HG03342 (cell line): ENCODE data around the gene IFT81.
"Not testable (repeated sequence)": the region's sequence is repeated elsewhere in the genome, so short reads cannot be mapped to it uniquely, and the experiment has no call there.

Experiments used
- ATAC-seq: cut with Tn5 transposase; IDR thresholded peaks from one replicate; pipeline ENCODE4 v1.9.1; 2021; ENCODE audit warnings: mild to moderate bottlenecking, moderate library complexity; ENCODE audit not compliant: unreplicated experiment

IFT81 gene

GRCh38 chr12:110107369-110108281, 16.5 kb upstream of the IFT81 start:
- ATAC-seq: no peak

- ATAC-seq: no peak
Measured at GRCh38 chr12:110108309-110109036, 15.7 kb upstream of the IFT81 start.

GRCh38 chr12:110109037-110109836, 14.9 kb upstream of the IFT81 start:
- ATAC-seq: no peak

GRCh38 chr12:110109837-110110535, 14.2 kb upstream of the IFT81 start:
- ATAC-seq: no peak

GRCh38 chr12:110111476-110112334, 12.5 kb upstream of the IFT81 start:
- ATAC-seq: no peak

- ATAC-seq: no peak
Measured at GRCh38 chr12:110112335-110112660, 11.9 kb upstream of the IFT81 start.

GRCh38 chr12:110114528-110114937, 9.6 kb upstream of the IFT81 start:
- no peak for ATAC-seq

- ATAC-seq: no peak
Measured at GRCh38 chr12:110115675-110116074, 8.5 kb upstream of the IFT81 start.

GRCh38 chr12:110116623-110117022, 7.5 kb upstream of the IFT81 start:
- ATAC-seq: no peak

GRCh38 chr12:110117210-110117609, 6.9 kb upstream of the IFT81 start:
- ATAC-seq: not testable (repeated sequence)

GRCh38 chr12:110117956-110118685, 6.0 kb upstream of the IFT81 start:
- no peak for ATAC-seq

GRCh38 chr12:110122929-110123328, 1.2 kb upstream of the IFT81 start:
- no peak for ATAC-seq

- ATAC-seq: peak; percentile 51
Measured at GRCh38 chr12:110123919-110124268, 263 bp upstream of the IFT81 start.

GRCh38 chr12:110126557-110126956, 2.4 kb downstream of the IFT81 start:
- no peak for ATAC-seq

- ATAC-seq: no peak
Measured at GRCh38 chr12:110134691-110135411, 10.7 kb downstream of the IFT81 start.

- no peak for ATAC-seq
Measured at GRCh38 chr12:110135806-110136205, 11.6 kb downstream of the IFT81 start.

GRCh38 chr12:110137786-110138185, 13.6 kb downstream of the IFT81 start:
- ATAC-seq: no peak

GRCh38 chr12:110141389-110141788, 17.2 kb downstream of the IFT81 start:
- no peak for ATAC-seq

GRCh38 chr12:110146986-110147385, 22.8 kb downstream of the IFT81 start:
- no peak for ATAC-seq
